ENCODE results near the gene PPEF1. TPM values are rescaled to one million over a fixed set of nuclear protein-coding genes. Genes with fewer than 3 reads are reported as not detected.

Gene PPEF1
- total RNA-seq, 1 experiment from 2014 or later = 0.52 TPM

DNA sequence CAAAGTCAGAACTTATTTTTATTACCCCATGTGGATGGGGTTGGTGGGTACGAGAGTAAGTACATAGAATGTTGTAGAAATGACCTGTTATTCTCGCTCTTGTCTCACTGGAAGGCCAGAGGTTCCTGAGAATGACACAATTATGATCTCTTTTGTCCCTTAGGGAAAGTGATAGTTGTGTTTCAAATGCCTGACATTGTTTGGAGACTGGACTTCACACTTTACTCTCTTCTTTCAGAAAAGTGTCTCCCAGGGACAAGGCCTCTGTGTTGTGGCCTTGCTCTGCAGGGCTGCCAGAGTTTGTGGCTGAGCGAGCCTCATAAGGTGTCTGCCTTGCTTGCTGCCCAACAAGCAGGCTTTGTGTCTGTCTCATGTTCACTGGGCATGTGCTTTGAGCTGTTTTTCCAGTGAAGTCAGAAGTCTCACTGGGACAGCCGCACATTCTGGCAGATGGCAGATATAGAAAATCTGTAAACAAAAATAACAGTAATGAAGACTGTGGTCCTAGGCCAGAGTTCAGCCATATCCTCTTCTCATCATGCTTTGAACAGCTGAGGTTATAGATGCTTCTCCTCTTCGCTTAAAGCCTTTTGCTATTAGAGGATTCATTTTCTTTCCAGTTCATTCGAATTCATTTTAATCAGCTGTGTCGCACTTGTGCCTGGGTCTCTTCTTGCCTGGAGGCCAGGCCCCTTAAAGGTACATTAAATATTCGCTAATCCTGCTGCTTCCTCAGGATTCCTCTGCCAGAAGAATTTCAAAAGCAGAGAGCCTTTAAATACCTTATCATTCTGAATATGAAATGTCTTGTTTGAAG is 14.4 kb downstream of the PPEF1 start:
- Histone ChIP-seq H4K20me1 (ENCODE audit: control insufficient read depth, insufficient read depth, insufficient read length) (no peaks in the 10 kb centered on the region), H2BK20ac (ENCODE audit: low read depth, low read length, poor library complexity, severe bottlenecking) (no peak overlapping the region), H3K18ac (ENCODE audit: insufficient read length, low read depth, low read length) (no peak overlapping the region), H4K5ac (ENCODE audit: insufficient read length, low read depth, low read length) (no peak overlapping the region), H4K8ac (replicated peaks; ENCODE audit: insufficient read length, low read depth, low read length) (no peak overlapping the region), H3K9ac (ENCODE audit: extremely low read depth, insufficient read length, low read length) (peak overlapping the region; percentile 33), H2BK15ac (ENCODE audit: low read depth, low read length) (no peak overlapping the region), H2AFZ (ENCODE audit: low read length) (no peak overlapping the region), H2BK5ac (ENCODE audit: insufficient read length, low read length) (no peak overlapping the region), H3K79me1 (ENCODE audit: insufficient read depth, low read depth, low read length, poor library complexity, severe bottlenecking) (no peaks in the 10 kb centered on the region), H3K23me2 (ENCODE audit: insufficient read length, low read depth, low read length, poor library complexity, severe bottlenecking) (no peaks in the 10 kb centered on the region), H3K14ac (ENCODE audit: insufficient read depth, low read length) (no peak overlapping the region), H3K56ac (ENCODE audit: insufficient read length, low read depth, low read length) (no peak overlapping the region), H3K27ac (ENCODE audit: insufficient read length, low read depth, low read length) (no peak overlapping the region), H2BK120ac (ENCODE audit: low read depth, low read length, poor library complexity, severe bottlenecking) (no peak overlapping the region), H2AK5ac (ENCODE audit: insufficient read length, low read length) (no peak overlapping the region), H4K91ac (ENCODE audit: insufficient read length, low read depth, low read length) (no peak overlapping the region), H3K79me2 (ENCODE audit: insufficient read depth, low read length) (no peaks in the 10 kb centered on the region), H3K9me3 (ENCODE audit: control insufficient read depth, low read depth, low read length) (peaks cover 42% of the 10 kb centered on the region), H3K4me1 (ENCODE audit: insufficient read depth, low read length) (no peaks in the 10 kb centered on the region), H3K27me3 (ENCODE audit: insufficient read depth, low read length) (no peaks in the 10 kb centered on the region), H2BK12ac (ENCODE audit: insufficient read length, low read depth, low read length) (no peak overlapping the region), H3K4me2 (ENCODE audit: insufficient read depth, insufficient read length, low read length) (no peak overlapping the region), H3K4ac (ENCODE audit: low read depth, low read length) (no peak overlapping the region), H3K23ac (ENCODE audit: insufficient read length, low read depth, low read length) (no peak overlapping the region), H3T11ph (ENCODE audit: low read length) (no peak overlapping the region)
- Mint-ChIP-seq H3K36me3 (ENCODE audit: insufficient read depth in 1 of 3, low read depth in 3 of 3) (peaks cover 0 to 1% (median 0%) of the 10 kb centered on the region in 3 experiments; a peak in 3 of 7 replicates), H3K27me3 (ENCODE audit: low read depth) (peaks cover 2% of the 10 kb centered on the region), H3K4me3 (no peak overlapping the region), H3K27ac (no peak overlapping the region), H3K9me3 (peaks cover 55 to 67% of the 10 kb centered on the region in 2 experiments), H3K4me1 (peaks cover 5 to 13% of the 10 kb centered on the region in 2 experiments; a peak in 3 of 4 replicates)
- no CpG with 5 or more reads among the region's 8 CpGs for WGBS (ENCODE audit: extremely low coverage, insufficient read length, low lambda C conversion rate)
- no peak for TF ChIP-seq CTCF (conservative IDR thresholded peaks at IDR 0.05)
- DNase-seq = no peak

All from H9 (cell line).